ENCODE measurements around the gene CCDC187. TPM values are rescaled to one million over a fixed set of nuclear protein-coding genes. Genes with fewer than 3 reads are reported as not detected.

The CCDC187 gene
- total and polyA plus RNA-seq, 2 of the 4 experiments (the other 2 are of a cell fraction) = not detected

GRCh38 chr9:136207616-136208015 is 96.3 kb downstream of the CCDC187 start:
- BruUV-seq (replicated peaks) = no TSS peak
- in situ Hi-C loops (cut with MboI; ENCODE audit: low sequenced_read_pairs) = no loop called here
- no peak overlapping the region for H2AFZ ChIP-seq (replicated peaks; ENCODE audit: low read length, poor library complexity)

More at GRCh38 chr9:136207616-136208015, 96.3 kb downstream of the CCDC187 start:
- TF ChIP-seq NFE2L2 (IDR thresholded peaks at IDR 0.05; ENCODE audit: low read depth, low read length) (no peak), RAD21 (IDR thresholded peaks at IDR 0.05; ENCODE audit: low read length) (no peak), FOS (IDR thresholded peaks at IDR 0.05; ENCODE audit: low read depth, low read length) (no peak), RFX5 (IDR thresholded peaks at IDR 0.05; ENCODE audit: low read depth, low read length) (no peak), POLR2A (IDR thresholded peaks at IDR 0.05; ENCODE audit: low read depth, low read length) (no peak), MXI1 (IDR thresholded peaks at IDR 0.05; ENCODE audit: borderline replicate concordance, low read depth, low read length) (no peak), MAFK (IDR thresholded peaks at IDR 0.05; ENCODE audit: low read depth, low read length) (no peak), MAZ (IDR thresholded peaks at IDR 0.05; ENCODE audit: borderline replicate concordance, low read depth, low read length) (no peak), CHD1 (IDR thresholded peaks at IDR 0.05; ENCODE audit: low read depth, low read length) (no peak), ELK1 (IDR thresholded peaks at IDR 0.05; ENCODE audit: borderline replicate concordance, low read depth, low read length) (no peak), USF2 (IDR thresholded peaks at IDR 0.05; ENCODE audit: low read depth, low read length) (no peak), RCOR1 (IDR thresholded peaks at IDR 0.05; ENCODE audit: insufficient replicate concordance, low read length) (no peak)
- peaks cover 15% of the 10 kb centered on the region for H4K20me1 ChIP-seq (ENCODE audit: insufficient read depth, low read length)
- H3K14ac ChIP-seq (replicated peaks; ENCODE audit: low read depth, low read length) = no peak overlapping the region
- no peak overlapping the region for H2AK5ac ChIP-seq (ENCODE audit: low read depth, low read length)
- no peaks in the 10 kb centered on the region for H3K4me1 ChIP-seq (ENCODE audit: control insufficient read depth, insufficient read depth, low read length)
- no peak overlapping the region for H2BK5ac ChIP-seq (ENCODE audit: low read depth, low read length, poor library complexity, severe bottlenecking)
- no peak overlapping the region for H4K8ac ChIP-seq (ENCODE audit: low read depth in 2 of 2, low read length in 2 of 2)
- no peak overlapping the region for H3K4me3 ChIP-seq (ENCODE audit: insufficient read depth, low read depth, low read length)
- no peaks in the 10 kb centered on the region for H3K9me1 ChIP-seq (ENCODE audit: insufficient read depth, low read length)
- peaks cover 20% of the 10 kb centered on the region for H3K27me3 ChIP-seq (ENCODE audit: control insufficient read depth, insufficient read depth, low read length)
- H3K4ac ChIP-seq (ENCODE audit: low read depth, low read length) = no peak overlapping the region
- H3K56ac ChIP-seq (ENCODE audit: extremely low read depth, insufficient read depth, low read length) = no peak overlapping the region
- no peak overlapping the region for H3K18ac ChIP-seq (ENCODE audit: low read depth, low read length)
- H3K36me3 ChIP-seq (ENCODE audit: control insufficient read depth, insufficient read depth, low read length) = peaks cover 1% of the 10 kb centered on the region; the same call in 1 of the 2 replicates
- no peak overlapping the region for H2AK9ac ChIP-seq (replicated peaks; ENCODE audit: low read depth, low read length, poor library complexity)
- ChIA-PET POLR2A (ENCODE audit: unreplicated experiment) (no interaction called here), CTCF (no interaction called here)
- no peak overlapping the region for H4K91ac ChIP-seq (ENCODE audit: insufficient read depth, low read depth, low read length)
- H3K27ac ChIP-seq (ENCODE audit: insufficient read depth, low read length) = no peak overlapping the region
- no peak overlapping the region for H2BK15ac ChIP-seq (ENCODE audit: low read depth, low read length)
- no peaks in the 10 kb centered on the region for H3K79me1 ChIP-seq (ENCODE audit: low read depth in 1 of 2, low read length in 2 of 2)
- no peak overlapping the region for H2BK20ac ChIP-seq (ENCODE audit: low read depth, low read length)
- WGBS, 2 experiments (ENCODE audit: extremely low coverage in 2 of 2, insufficient read length in 1 of 2) = 40% methylated on average over 1 of the region's 9 CpGs; no CpG with 5 or more reads in 1 of the 2 experiments
- no peak overlapping the region for H3K4me2 ChIP-seq (ENCODE audit: low read depth, low read length)
- no peak overlapping the region for H4K5ac ChIP-seq (ENCODE audit: low read depth, low read length)
- no peak overlapping the region for H3K23ac ChIP-seq (ENCODE audit: low read depth, low read length)
- no peak overlapping the region for H2BK120ac ChIP-seq (ENCODE audit: low read depth, low read length)
- dilution Hi-C loops (cut with HindIII; ENCODE audit: low sequenced_read_pairs, unreplicated experiment) = no loop called here
- ATAC-seq (ENCODE audit: low read depth) (no peak), DNase-seq (no peak)
- no peak overlapping the region for H3K9ac ChIP-seq (ENCODE audit: low read depth, low read length)
- H3K9me3 ChIP-seq (ENCODE audit: control insufficient read depth, insufficient read depth, low read length) = no peaks in the 10 kb centered on the region
- intact Hi-C loops (cut with micrococcal nuclease) = no loop called here
